ENCODE data around the gene SIX6. TPM values are rescaled to one million over a fixed set of nuclear protein-coding genes. Genes with fewer than 3 reads are reported as not detected.
"Not testable (repeated sequence)": the region's sequence is repeated elsewhere in the genome, so short reads cannot be mapped to it uniquely, and the experiment has no call there.

SIX6 gene
- not detected for total RNA-seq
- long read RNA-seq, donor 1 = 0 reads
- long read RNA-seq, donor 2 = 0 reads

GRCh38 chr14:60508707-60509437 lies at the start of gene SIX6:
Gene SIX6, plus strand, starts transcription at chr14:60509146. Its CDS starts 253 bp downstream, at chr14:60509399.
- DNase-seq (no peak), ATAC-seq (no peak)
- H3K9me3 ChIP-seq = no peaks in the 10 kb centered on the region
- no peak for TF ChIP-seq CTCF (IDR thresholded peaks at IDR 0.05)
- no peak within 1 kb of the TSS for H3K4me3 ChIP-seq
- no peaks in the 10 kb centered on the region for H3K4me1 ChIP-seq (ENCODE audit: low read depth)
- intact Hi-C loops (cut with DNase I, micrococcal nuclease) = no loop called here
- H3K36me3 ChIP-seq (ENCODE audit: low read depth) = no peaks in the 10 kb centered on the region

- H3K36me3 ChIP-seq (ENCODE audit: low read depth); ATAC-seq; H3K4me3 ChIP-seq; H3K9me3 ChIP-seq; DNase-seq; intact Hi-C loops (cut with DNase I, micrococcal nuclease); H3K4me1 ChIP-seq (ENCODE audit: low read depth): not testable (repeated sequence)
These were observed 28.7 kb upstream of the SIX6 start for GRCh38 chr14:60480248-60480647.

GRCh38 chr14:60482743-60483142 lies 26.2 kb upstream of the SIX6 start:
- DNase-seq = no peak
- Histone ChIP-seq H3K9me3 (no peaks in the 10 kb centered on the region), H3K36me3 (ENCODE audit: low read depth) (no peaks in the 10 kb centered on the region), H3K4me1 (ENCODE audit: low read depth) (no peaks in the 10 kb centered on the region), H3K4me3 (no peak overlapping the region)
- TF ChIP-seq CTCF (IDR thresholded peaks at IDR 0.05) = no peak
- intact Hi-C loops (cut with DNase I, micrococcal nuclease) = no loop called here
- no peak for ATAC-seq

GRCh38 chr14:60485057-60485597 lies 23.8 kb upstream of the SIX6 start:
- H3K9me3 ChIP-seq = no peaks in the 10 kb centered on the region
- DNase-seq (no peak), ATAC-seq (no peak)
- intact Hi-C loops (cut with DNase I, micrococcal nuclease) = no loop called here
- TF ChIP-seq CTCF (IDR thresholded peaks at IDR 0.05) = no peak
- no peaks in the 10 kb centered on the region for H3K36me3 ChIP-seq (ENCODE audit: low read depth)
- H3K4me1 ChIP-seq (ENCODE audit: low read depth) = no peaks in the 10 kb centered on the region
- no peak overlapping the region for H3K4me3 ChIP-seq

- no peak for TF ChIP-seq CTCF (IDR thresholded peaks at IDR 0.05)
- H3K4me1 ChIP-seq (ENCODE audit: low read depth) = no peaks in the 10 kb centered on the region
- no peak for ATAC-seq
- peak in 1 of 3 donors; percentile 38 for DNase-seq
- intact Hi-C loops (cut with DNase I, micrococcal nuclease) = no loop called here
- no peaks in the 10 kb centered on the region for H3K36me3 ChIP-seq (ENCODE audit: low read depth)
- H3K4me3 ChIP-seq = no peak within 1 kb of the TSS
- H3K9me3 ChIP-seq = no peaks in the 10 kb centered on the region
These were observed 23.2 kb upstream of the SIX6 start, which contains the start of gene C14orf39 for GRCh38 chr14:60485598-60486251. Gene C14orf39, minus strand, starts transcription at chr14:60486063. Its CDS starts 985 bp downstream, at chr14:60485078.

GRCh38 chr14:60487211-60487610 lies 21.7 kb upstream of the SIX6 start:
- H3K9me3 ChIP-seq = no peaks in the 10 kb centered on the region
- DNase-seq (no peak), ATAC-seq (no peak)
- no peaks in the 10 kb centered on the region for H3K36me3 ChIP-seq (ENCODE audit: low read depth)
- no peak overlapping the region for H3K4me3 ChIP-seq
- H3K4me1 ChIP-seq (ENCODE audit: low read depth) = no peaks in the 10 kb centered on the region
- intact Hi-C loops (cut with DNase I, micrococcal nuclease) = no loop called here
- TF ChIP-seq CTCF (IDR thresholded peaks at IDR 0.05) = no peak
